H1 (cell line): ENCODE results near the gene WASL. TPM values are rescaled to one million over a fixed set of nuclear protein-coding genes. Genes with fewer than 3 reads are reported as not detected.

Source experiments
- CTCF ChIA-PET: fragments of 300-600 bp; sonication (Branson Sonifier 250); formaldehyde crosslinking; loops from one replicate; lab custom pipeline; 2021; ENCODE audit not compliant: partially characterized antibody; lab: Charles Lee
- POLR2A ChIA-PET: fragments of 300-600 bp; sonication (Branson Sonifier 250); formaldehyde crosslinking; loops from one replicate; lab custom pipeline; 2021; ENCODE audit warnings: inconsistent platforms; ENCODE audit not compliant: partially characterized antibody; lab: Charles Lee
- DNase-seq, 2 experiments: peaks; one replicate each; pipeline versions ENCODE4 v3.0.0 to v3.0.0-alpha.2; 2010 to 2022; ENCODE audit warnings: low spot score in 2 of 2, low read depth in 1 of 2, mixed read lengths in 1 of 2
- FAIRE-seq: peaks from 2 replicates; lab custom pipeline; 2011; peaks lifted over from hg19 to GRCh38; lab: Jason Lieb, UNC
- H2AFZ ChIP-seq: 2 replicates; pipeline ENCODE4 v1.8.1; 2012; ENCODE audit warnings: low read length, inconsistent platforms
- H2AK5ac ChIP-seq: 2 replicates; pipeline ENCODE4 v1.6.1; 2013; ENCODE audit warnings: low read depth, low read length
- H2BK120ac ChIP-seq: replicated peaks from 2 replicates; pipeline ENCODE3; 2013; ENCODE audit warnings: low read depth, low read length, inconsistent platforms
- H2BK12ac ChIP-seq: 2 replicates; pipeline ENCODE4 v1.6.1; 2013; ENCODE audit warnings: low read depth, low read length
- H2BK15ac ChIP-seq: 2 replicates; pipeline ENCODE4 v1.6.1; 2013; ENCODE audit warnings: low read length
- H2BK20ac ChIP-seq: 2 replicates; pipeline ENCODE4 v1.6.1; 2013; ENCODE audit warnings: low read length
- H2BK5ac ChIP-seq: 2 replicates; pipeline ENCODE4 v1.6.1; 2013; ENCODE audit warnings: low read depth, low read length
- H3K14ac ChIP-seq: 2 replicates; pipeline ENCODE4 v1.6.1; 2013; ENCODE audit warnings: inconsistent platforms; ENCODE audit not compliant: insufficient read length
- H3K18ac ChIP-seq: 2 replicates; pipeline ENCODE4 v1.6.1; 2013; ENCODE audit warnings: low read length; ENCODE audit errors: extremely low read depth
- H3K23ac ChIP-seq: 2 replicates; pipeline ENCODE4 v1.6.1; 2013; ENCODE audit warnings: inconsistent platforms; ENCODE audit not compliant: insufficient read length
- H3K23me2 ChIP-seq: 2 replicates; pipeline ENCODE4 v1.6.1; 2013; ENCODE audit warnings: low read depth, low read length
- H3K27ac ChIP-seq: 2 replicates; pipeline ENCODE4 v1.6.1; 2011; ENCODE audit warnings: low read depth, low read length, inconsistent platforms
- H3K27me3 ChIP-seq, 4 experiments: replicated peaks in 1 of 4; 1 replicate in 1 of 4; 2 replicates in 3 of 4; pipeline versions ENCODE4 v1.6.1 to v1.8.1; 2011 to 2013; ENCODE audit warnings: low read length in 3 of 4, mild to moderate bottlenecking in 3 of 4, inconsistent platforms in 2 of 4, mixed read lengths in 2 of 4, moderate library complexity in 1 of 4; ENCODE audit not compliant: control insufficient read depth in 3 of 4, insufficient read depth in 3 of 4; ENCODE audit errors: extremely low read depth in 1 of 4
- H3K36me3 ChIP-seq, 4 experiments: 2 replicates each; pipeline versions ENCODE4 v1.6.1 to v1.8.1; 2011 to 2013; ENCODE audit warnings: mild to moderate bottlenecking in 4 of 4, low read length in 3 of 4, moderate library complexity in 2 of 4, control low read depth in 1 of 4, inconsistent platforms in 1 of 4; ENCODE audit not compliant: insufficient read depth in 4 of 4, control insufficient read depth in 2 of 4
- H3K4ac ChIP-seq: replicated peaks from 2 replicates; pipeline ENCODE3; 2013; ENCODE audit warnings: low read length, low read depth, mixed read lengths, inconsistent platforms; ENCODE audit not compliant: insufficient read length
- H3K4me1 ChIP-seq, 4 experiments: replicated peaks in 1 of 4; 1 replicate in 1 of 4; 2 replicates in 3 of 4; pipeline versions ENCODE4 v1.6.1 to v1.8.1; 2011 to 2013; ENCODE audit warnings: low read length in 3 of 4, inconsistent platforms in 2 of 4, mixed read lengths in 1 of 4; ENCODE audit not compliant: insufficient read depth in 4 of 4, control insufficient read depth in 3 of 4
- H3K4me2 ChIP-seq, 2 experiments: 2 replicates each; pipeline versions ENCODE4 v1.6.1 to v1.8.1; 2011 to 2013; ENCODE audit warnings: low read depth in 2 of 2, low read length in 2 of 2, control low read depth in 1 of 2, inconsistent platforms in 1 of 2, mild to moderate bottlenecking in 1 of 2; ENCODE audit not compliant: insufficient read depth in 1 of 2
- H3K4me3 ChIP-seq, 4 experiments: fragments of 200-600, 300-600 bp in 1 of 4; sonication (generic), shearing (Covaris generic), sonication (Bioruptor Twin) in 1 of 4; 2 replicates each; pipeline versions ENCODE4 v1.5.1 to v1.8.1; 2011 to 2016; ENCODE audit warnings: low read length in 4 of 4, low read depth in 3 of 4, control low read depth in 2 of 4, inconsistent platforms in 2 of 4, mild to moderate bottlenecking in 2 of 4, mixed read lengths in 1 of 4, moderate library complexity in 1 of 4; ENCODE audit not compliant: insufficient read depth in 2 of 4; ENCODE audit errors: extremely low read depth in 1 of 4
- H3K56ac ChIP-seq: replicated peaks from 2 replicates; pipeline ENCODE3; 2013; ENCODE audit warnings: low read depth, mild to moderate bottlenecking, mixed read lengths, low read length, inconsistent platforms; ENCODE audit not compliant: insufficient read length
- H3K79me1 ChIP-seq: 2 replicates; pipeline ENCODE4 v1.6.1; 2013; ENCODE audit warnings: low read depth, low read length, control low read depth
- H3K79me2 ChIP-seq, 2 experiments: 2 replicates each; pipeline versions ENCODE4 v1.6.1 to v1.8.1; 2012 to 2013; ENCODE audit warnings: low read length in 2 of 2, mild to moderate bottlenecking in 2 of 2, inconsistent platforms in 1 of 2; ENCODE audit not compliant: insufficient read depth in 2 of 2, control insufficient read depth in 1 of 2
- H3K9ac ChIP-seq, 4 experiments: replicated peaks in 1 of 4; 1 replicate in 1 of 4; 2 replicates in 3 of 4; pipeline versions ENCODE4 v1.6.1 to v1.8.1; 2011 to 2013; ENCODE audit warnings: low read depth in 3 of 4, low read length in 3 of 4, control low read depth in 2 of 4, mild to moderate bottlenecking in 2 of 4, moderate library complexity in 2 of 4, inconsistent platforms in 1 of 4; ENCODE audit errors: extremely low read depth in 1 of 4
- H3K9me3 ChIP-seq, 2 experiments: 2 replicates each; pipeline versions ENCODE4 v1.6.1 to v1.8.1; 2012 to 2013; ENCODE audit warnings: mild to moderate bottlenecking in 2 of 2, moderate library complexity in 2 of 2, control low read depth in 1 of 2, inconsistent platforms in 1 of 2, low read depth in 1 of 2, low read length in 1 of 2, mixed read lengths in 1 of 2; ENCODE audit not compliant: insufficient read depth in 2 of 2
- H4K20me1 ChIP-seq, 2 experiments: replicated peaks in 1 of 2; 2 replicates each; pipeline versions ENCODE3 to v1.8.1; 2011 to 2013; ENCODE audit warnings: inconsistent platforms in 2 of 2, low read length in 2 of 2, mild to moderate bottlenecking in 1 of 2; ENCODE audit not compliant: insufficient read depth in 2 of 2, control insufficient read depth in 1 of 2
- H4K5ac ChIP-seq: 2 replicates; pipeline ENCODE4 v1.6.1; 2013; ENCODE audit warnings: low read length, low read depth, mixed read lengths, inconsistent platforms; ENCODE audit not compliant: insufficient read length
- H4K8ac ChIP-seq: 2 replicates; pipeline ENCODE4 v1.8.0; 2013; ENCODE audit warnings: mild to moderate bottlenecking, moderate library complexity, low read length, inconsistent platforms; ENCODE audit not compliant: insufficient read depth; ENCODE audit errors: extremely low read depth
- H4K91ac ChIP-seq: replicated peaks from 2 replicates; pipeline ENCODE3; 2013; ENCODE audit warnings: low read length, mixed read lengths, inconsistent platforms; ENCODE audit not compliant: insufficient read length
- CHD2 ChIP-seq: IDR thresholded peaks from 2 replicates; pipeline ENCODE4 v1.6.1; 2012; ENCODE audit warnings: low read length, improper control_type of control experiment
- EP300 ChIP-seq, 2 experiments: IDR thresholded peaks; 1 replicate in 1 of 2; 2 replicates in 1 of 2; pipeline ENCODE4 v1.6.1; 2011 to 2012; ENCODE audit warnings: low read depth in 2 of 2, low read length in 2 of 2, mild to moderate bottlenecking in 2 of 2, borderline replicate concordance in 1 of 2, inconsistent platforms in 1 of 2, moderate library complexity in 1 of 2
- GTF2F1 ChIP-seq: IDR thresholded peaks from 2 replicates; pipeline ENCODE4 v1.6.1; 2012; ENCODE audit warnings: low read depth, low read length, improper control_type of control experiment, borderline replicate concordance
- KDM1A ChIP-seq: fragments of 200-600, 300-600 bp; sonication (generic); IDR thresholded peaks from 2 replicates; pipeline ENCODE4 v1.7.1; 2016; ENCODE audit warnings: mild to moderate bottlenecking, low read length, borderline replicate concordance
- MAX ChIP-seq: IDR thresholded peaks from 2 replicates; pipeline ENCODE4 v1.6.1; 2012; ENCODE audit warnings: inconsistent platforms
- PHF8 ChIP-seq: fragments of 200-600 bp; sonication (generic); conservative IDR thresholded peaks from 2 replicates; pipeline ENCODE4 v1.7.1; 2012; ENCODE audit warnings: low read depth, mild to moderate bottlenecking, inconsistent platforms, low read length, moderate library complexity
- SAP30 ChIP-seq: fragments of 300-600 bp; sonication (generic); IDR thresholded peaks from 2 replicates; pipeline ENCODE4 v1.7.1; 2012; ENCODE audit warnings: low read length, moderate library complexity, mild to moderate bottlenecking, inconsistent platforms; ENCODE audit not compliant: insufficient read depth, insufficient replicate concordance
- SIN3A ChIP-seq, 2 experiments: IDR thresholded peaks in 1 of 2; conservative IDR thresholded peaks in 1 of 2; 2 replicates each; pipeline ENCODE4 v1.6.1; 2011 to 2012; ENCODE audit warnings: low read length in 2 of 2, improper control_type of control experiment in 1 of 2, low read depth in 1 of 2, mild to moderate bottlenecking in 1 of 2
- SIX5 ChIP-seq: IDR thresholded peaks from 2 replicates; pipeline ENCODE4 v1.6.1; 2011; ENCODE audit warnings: mild to moderate bottlenecking, low read depth, low read length
- SRF ChIP-seq: IDR thresholded peaks from 2 replicates; pipeline ENCODE4 v1.6.1; 2011; ENCODE audit warnings: mild to moderate bottlenecking, low read depth, low read length, moderate library complexity
- YY1 ChIP-seq: IDR thresholded peaks from 2 replicates; pipeline ENCODE4 v1.6.1; 2011; ENCODE audit warnings: low read depth, mild to moderate bottlenecking, low read length
- WGBS, 2 experiments: shearing (Covaris generic) in 1 of 2; methylation state at CpG; one replicate each; pipeline versions ENCODE4 v1.1.6 to v1.1.7; 2013 to 2015; ENCODE audit warnings: low lambda C conversion rate in 2 of 2, mixed read lengths in 2 of 2, inconsistent platforms in 1 of 2, low coverage in 1 of 2, missing lambda C conversion rate in 1 of 2; ENCODE audit not compliant: insufficient replicate concordance in 2 of 2, insufficient coverage in 1 of 2, insufficient read length in 1 of 2; ENCODE audit errors: extremely low coverage in 1 of 2, missing lambda C conversion rate in 1 of 2; 5-methylcytosine and 5-hydroxymethylcytosine counted together
- polyA plus RNA-seq, 7 experiments: library from polyadenylated mRNA; depleted of rRNA in 3 of 7; stranded (reverse) in 5 of 7; unstranded in 2 of 7; fragments of >200 nt in 5 of 7; fragments of 200-250 nt in 2 of 7; gene quantifications; 1 replicate in 5 of 7; 2 replicates in 1 of 7; 4 replicates in 1 of 7; pipeline versions ENCODE4 v1.2.1 to v1.2.3, GENCODE V29; 2011 to 2013; ENCODE audit warnings: missing spikeins in 2 of 7, mixed read lengths in 2 of 7
- total RNA-seq: library from RNA; stranded (reverse); fragmentation: NEBNext Ultra II Directional; extraction: Animal tissue kit (Norgen Biotek cat#: 25700); gene quantifications from 2 replicates; pipeline ENCODE4 v1.2.1, GENCODE V29; 2021

Gene WASL
- total and polyA plus RNA-seq, 2 of the 8 experiments (the other 6 are each of a cell fraction or from before 2014, with no cell fraction given): 7.7 to 38.9 TPM

GRCh38 chr7:123714296-123715080, 34.3 kb downstream of the WASL start:
- ChIA-PET POLR2A (interaction anchor here (3.5 kb wide), 1 partner anchor 34 kb away, joined by 19 read pairs; the partner anchor contains the start of gene WASL), CTCF (interaction anchor here (1.8 to 4.4 kb wide), 3 partner anchors 9 to 61 kb away, joined by 4 to 12 read pairs (median 7); no protein-coding TSS in a partner anchor)
- no peaks in the 10 kb centered on the region for H3K27me3 ChIP-seq
- H2BK12ac ChIP-seq: no peak overlapping the region
- no peak overlapping the region for H2BK20ac ChIP-seq
- H3K9me3 ChIP-seq: no peaks in the 10 kb centered on the region; a peak in 1 of 4 replicates
- no peak overlapping the region for H3K27ac ChIP-seq
- H2AK5ac ChIP-seq: no peak overlapping the region
- no peak overlapping the region for H3K14ac ChIP-seq
- 84% methylated on average over 3 of the region's 3 CpGs; no CpG with 5 or more reads in 1 of the 2 experiments for WGBS, 2 experiments
- peaks cover 2 to 7% of the 10 kb centered on the region in 2 experiments for H4K20me1 ChIP-seq
- no peak overlapping the region for H2AFZ ChIP-seq
- H3K18ac ChIP-seq: no peak overlapping the region
- no peak overlapping the region for H4K91ac ChIP-seq
- H2BK5ac ChIP-seq: no peak overlapping the region
- peaks cover 2% of the 10 kb centered on the region; the same call in 1 of the 2 replicates for H3K79me1 ChIP-seq
- no peak overlapping the region for H3K4me3 ChIP-seq
- peaks cover 3 to 97% of the 10 kb centered on the region in 2 experiments; a peak in 3 of 4 replicates for H3K79me2 ChIP-seq
- H3K36me3 ChIP-seq: peaks cover 0 to 6% (median 0%) of the 10 kb centered on the region in 4 experiments; a peak in 1 of 8 replicates
- peaks cover 0 to 3% (median under 1%) of the 10 kb centered on the region in 4 experiments; a peak in 2 of 7 replicates for H3K4me1 ChIP-seq
- H3K23ac ChIP-seq: no peak overlapping the region
- H3K56ac ChIP-seq: no peak overlapping the region
- H2BK120ac ChIP-seq: no peak overlapping the region
- TF ChIP-seq SIX5: no peak
- TF ChIP-seq SIN3A (conservative IDR thresholded peaks at IDR 0.05 in 1 of 2, IDR thresholded peaks at IDR 0.05 in 1 of 2; ENCODE audit: low read depth in 1 of 2, low read length in 2 of 2): no peak
- no peak for TF ChIP-seq GTF2F1
- TF ChIP-seq CHD2: no peak
- no peak for TF ChIP-seq SAP30
- no peak for TF ChIP-seq EP300 (IDR thresholded peaks at IDR 0.05; ENCODE audit: borderline replicate concordance in 1 of 2, low read depth in 2 of 2, low read length in 2 of 2)
- no peak for TF ChIP-seq SRF
- no peak for TF ChIP-seq KDM1A
- no peak for TF ChIP-seq MAX
- TF ChIP-seq YY1: no peak
- no peak for TF ChIP-seq PHF8
- H3K9ac ChIP-seq: no peak overlapping the region
- H3K4me2 ChIP-seq: no peak overlapping the region
- no peak overlapping the region for H4K5ac ChIP-seq
- no peak overlapping the region for H4K8ac ChIP-seq
- no peak for FAIRE-seq
- no peak overlapping the region for H3K4ac ChIP-seq
- no peak overlapping the region for H2BK15ac ChIP-seq
- DNase-seq: no peak
- no peaks in the 10 kb centered on the region; the same call in 1 of the 2 replicates for H3K23me2 ChIP-seq
